Body of pancreas (tissue), 4 donors: ENCODE measurements around the gene SUSD4. TPM values are rescaled to one million over a fixed set of nuclear protein-coding genes. Genes with fewer than 3 reads are reported as not detected.
"Not testable (repeated sequence)": the region's sequence is repeated elsewhere in the genome, so short reads cannot be mapped to it uniquely, and the experiment has no call there.

ENCODE experiments used
- ATAC-seq: fragments of 150-250 bp; one replicate; pipeline ENCODE4 v1.9.1; 2016
- DNase-seq, 4 donors: peaks; one replicate each; pipeline ENCODE4 v3.0.0-alpha.2; 2019
- H3K27ac ChIP-seq, 4 donors: fragments of 200-600 bp; sonication (generic); 1 replicate in 3 of 4; 2 replicates in 1 of 4; pipeline versions ENCODE4 v1.5.1 to v1.6.1; 2016 to 2019; ENCODE audit warnings: mild to moderate bottlenecking in 1 of 4, mixed read lengths in 1 of 4, moderate library complexity in 1 of 4
- H3K27me3 ChIP-seq, 2 donors: fragments of 200-600 bp; sonication (generic); one replicate each; pipeline ENCODE4 v1.6.0; 2016; ENCODE audit warnings: mild to moderate bottlenecking in 1 of 2
- H3K36me3 ChIP-seq, 2 donors: fragments of 200-600 bp; sonication (generic); replicated peaks in 1 of 2; 2 replicates each; pipeline ENCODE4 v1.5.1; 2016; ENCODE audit warnings: low read depth in 2 of 2; ENCODE audit not compliant: insufficient read depth in 1 of 2
- H3K4me1 ChIP-seq: fragments of 200-600 bp; sonication (generic); one replicate; pipeline ENCODE4 v1.6.0; 2016
- H3K4me3 ChIP-seq, 2 donors: fragments of 200-600 bp; sonication (generic); 1 replicate in 1 of 2; 2 replicates in 1 of 2; pipeline ENCODE4 v1.5.1; 2016 to 2019
- H3K9me3 ChIP-seq, 3 donors: fragments of 200-600 bp; sonication (generic); 1 replicate in 2 of 3; 2 replicates in 1 of 3; pipeline ENCODE4 v1.5.1; 2016
- CTCF ChIP-seq, 7 experiments: fragments of 450-650 bp in 4 of 7; fragments of 200-600 bp in 3 of 7; sonication (generic) in 3 of 7; IDR thresholded peaks; one replicate each; pipeline ENCODE4 v1.5.1; 2016 to 2019; ENCODE audit warnings: antibody characterized with exemption in 7 of 7
- POLR2A ChIP-seq, 3 donors: fragments of 450-650 bp; IDR thresholded peaks; one replicate each; pipeline ENCODE4 v1.6.1; 2016; ENCODE audit warnings: antibody characterized with exemption in 3 of 3, mild to moderate bottlenecking in 2 of 3
- WGBS, 2 donors: methylation state at CpG; one replicate each; pipeline ENCODE4 v1.1.5; 2017; 5-methylcytosine and 5-hydroxymethylcytosine counted together
- intact Hi-C: fragments of 100-400 bp; cut with DNase I; formaldehyde crosslinking; loops from one replicate; pipeline ENCODE4 v1.15.1; 2023
- total RNA-seq, 2 donors: library from RNA; depleted of rRNA; stranded (reverse); fragments of >200 nt; gene quantifications; one replicate each; pipeline ENCODE4 v1.1.0, GENCODE V29; 2016

The SUSD4 gene
- total RNA-seq, 2 donors from 2014 or later: 3.6 to 18.1 TPM

- ATAC-seq: no peak
- WGBS, 2 donors: 78 to 80% methylated on average over 3 of the region's 3 CpGs
Measured at GRCh38 chr1:223290397-223290796, 73.6 kb downstream of the SUSD4 start.

DNA sequence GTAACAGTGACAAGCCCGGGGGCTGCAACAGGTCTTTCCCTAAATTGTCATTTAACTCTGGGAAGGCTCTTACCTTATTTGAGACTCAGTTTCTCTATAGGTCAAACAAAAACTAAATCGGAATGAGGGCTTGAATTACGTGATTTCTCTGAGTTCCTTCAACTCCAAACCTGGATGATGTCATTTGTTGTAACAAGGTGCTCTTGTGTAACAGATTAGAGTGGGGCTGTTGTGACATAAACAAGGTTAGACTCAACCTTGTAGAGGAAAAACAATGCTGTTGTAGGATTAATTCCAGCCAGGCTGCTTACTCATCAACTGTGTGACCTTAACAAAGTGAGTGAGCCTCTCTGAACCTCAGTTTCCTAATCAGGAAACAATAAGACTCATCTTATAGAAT lies 74.4 kb downstream of the SUSD4 start:
- H3K4me1 ChIP-seq: no peaks in the 10 kb centered on the region
- 83 to 90% methylated on average over 3 of the region's 3 CpGs for WGBS, 2 donors
- no peak overlapping the region for H3K27ac ChIP-seq
- ATAC-seq (no peak), DNase-seq (no peak)
- intact Hi-C loops: no loop called here
- H3K9me3 ChIP-seq: no peaks in the 10 kb centered on the region
- no peaks in the 10 kb centered on the region for H3K27me3 ChIP-seq
- H3K36me3 ChIP-seq: no peaks in the 10 kb centered on the region
- no peak for TF ChIP-seq POLR2A (IDR thresholded peaks at IDR 0.05)
- TF ChIP-seq CTCF (IDR thresholded peaks at IDR 0.05): no peak
- H3K4me3 ChIP-seq: no peak overlapping the region

More at GRCh38 chr1:223290397-223290796, 73.6 kb downstream of the SUSD4 start:
- H3K4me3 ChIP-seq: no peak overlapping the region
- no peaks in the 10 kb centered on the region for H3K36me3 ChIP-seq
- H3K9me3 ChIP-seq: no peaks in the 10 kb centered on the region
- H3K4me1 ChIP-seq: no peaks in the 10 kb centered on the region
- TF ChIP-seq POLR2A (IDR thresholded peaks at IDR 0.05) (no peak), CTCF (IDR thresholded peaks at IDR 0.05) (no peak)
- no peak for DNase-seq
- no peak overlapping the region for H3K27ac ChIP-seq
- intact Hi-C loops: no loop called here
- no peaks in the 10 kb centered on the region for H3K27me3 ChIP-seq

- no peaks in the 10 kb centered on the region for H3K4me1 ChIP-seq
- TF ChIP-seq POLR2A (IDR thresholded peaks at IDR 0.05) (no peak), CTCF (IDR thresholded peaks at IDR 0.05) (no peak)
- H3K36me3 ChIP-seq: no peaks in the 10 kb centered on the region
- H3K4me3 ChIP-seq: no peak overlapping the region
- WGBS, 2 donors: 90 to 91% methylated on average over 5 of the region's 5 CpGs
- intact Hi-C loops: no loop called here
- DNase-seq (no peak), ATAC-seq (no peak)
- no peaks in the 10 kb centered on the region for H3K9me3 ChIP-seq
- no peak overlapping the region for H3K27ac ChIP-seq
- no peaks in the 10 kb centered on the region for H3K27me3 ChIP-seq
Measured at GRCh38 chr1:223288826-223289225, 75.2 kb downstream of the SUSD4 start.

- no peak for TF ChIP-seq POLR2A (IDR thresholded peaks at IDR 0.05)
- no peak for TF ChIP-seq CTCF (IDR thresholded peaks at IDR 0.05)
- no peak overlapping the region for H3K4me3 ChIP-seq
- no peaks in the 10 kb centered on the region for H3K36me3 ChIP-seq
- H3K27ac ChIP-seq: no peak overlapping the region
- intact Hi-C loops: no loop called here
- WGBS, 2 donors: 89 to 92% methylated on average over 3 of the region's 3 CpGs
- ATAC-seq (no peak), DNase-seq (no peak)
- H3K27me3 ChIP-seq: no peaks in the 10 kb centered on the region
- H3K4me1 ChIP-seq: no peaks in the 10 kb centered on the region
- H3K9me3 ChIP-seq: no peaks in the 10 kb centered on the region
Measured at GRCh38 chr1:223285452-223285851, 78.5 kb downstream of the SUSD4 start.

DNA sequence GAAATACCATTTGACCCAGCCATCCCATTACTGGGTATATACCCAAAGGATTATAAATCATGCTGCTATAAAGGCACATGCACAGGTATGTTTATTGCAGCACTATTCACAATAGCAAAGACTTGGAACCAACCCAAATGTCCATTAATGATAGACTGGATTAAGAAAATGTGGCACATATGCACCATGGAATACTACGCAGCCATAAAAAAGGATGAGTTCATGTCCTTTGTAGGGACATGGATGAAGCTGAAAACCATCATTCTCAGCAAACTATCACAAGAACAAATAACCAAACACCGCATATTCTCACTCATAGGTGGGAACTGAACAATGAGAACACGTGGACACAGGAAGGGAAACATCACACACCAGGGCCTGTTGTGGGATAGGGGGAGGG lies 80.3 kb downstream of the SUSD4 start:
- H3K27me3 ChIP-seq, ATAC-seq, H3K36me3 ChIP-seq, H3K9me3 ChIP-seq, H3K27ac ChIP-seq, intact Hi-C loops, H3K4me1 ChIP-seq, H3K4me3 ChIP-seq, DNase-seq: not testable (repeated sequence)
- 97 to 98% methylated on average over 3 of the region's 3 CpGs for WGBS, 2 donors

DNA sequence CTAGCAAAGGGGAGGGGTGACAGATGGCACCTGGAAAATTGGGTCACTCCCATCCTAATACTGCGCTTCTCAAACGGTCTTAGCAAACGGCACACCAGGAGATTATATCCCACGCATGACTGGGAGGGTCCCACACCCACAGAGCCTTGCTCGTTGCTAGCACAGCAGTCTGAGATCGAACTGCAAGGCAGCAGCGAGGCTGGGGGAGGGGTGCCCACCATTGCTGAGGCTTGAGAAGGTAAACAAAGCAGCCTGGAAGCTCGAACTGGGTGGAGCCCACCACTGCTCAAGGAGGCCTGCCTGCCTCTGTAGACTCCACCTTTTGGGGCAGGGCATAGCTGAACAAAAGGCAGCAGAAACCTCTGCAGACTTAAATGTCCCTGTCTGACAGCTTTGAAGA lies 85.7 kb downstream of the SUSD4 start:
- ATAC-seq, H3K27me3 ChIP-seq, H3K4me1 ChIP-seq, DNase-seq, H3K36me3 ChIP-seq, H3K9me3 ChIP-seq, H3K27ac ChIP-seq, intact Hi-C loops, H3K4me3 ChIP-seq: not testable (repeated sequence)
- WGBS, 2 donors: 86 to 89% methylated on average over 6 to 8 of the region's 8 CpGs
